PFSK-1 (cell line): ENCODE results near the gene AMY1C.

Experiments
- POLR2AphosphoS5 ChIP-seq: IDR thresholded peaks from 2 replicates; pipeline ENCODE4 v1.6.1; 2012; ENCODE audit warnings: low read depth, mild to moderate bottlenecking, control low read depth, low read length, moderate library complexity
- TAF1 ChIP-seq: IDR thresholded peaks from 2 replicates; pipeline ENCODE4 v1.6.1; 2012; ENCODE audit warnings: low read length, control low read depth, borderline replicate concordance; ENCODE audit not compliant: insufficient read depth

DNA sequence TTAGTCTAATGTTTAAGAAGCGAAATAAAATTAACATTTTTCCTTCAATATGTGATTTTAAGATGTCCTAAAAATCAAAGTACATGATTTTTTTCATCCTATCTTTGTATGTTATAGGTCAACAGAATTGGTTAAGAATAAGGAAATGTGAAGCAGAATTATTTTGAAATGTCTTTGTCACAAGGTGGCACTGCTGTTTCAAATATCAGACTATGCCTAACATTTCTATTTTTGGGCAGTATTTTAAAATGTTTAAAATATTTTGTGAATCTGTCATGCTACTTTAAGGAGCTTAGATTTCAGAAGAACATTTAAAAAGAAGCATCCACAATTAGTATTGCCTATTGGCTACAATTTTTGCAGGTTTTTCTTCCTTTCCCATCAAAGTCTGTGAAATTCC is 38.7 kb downstream of the AMY1C start:
- TF ChIP-seq POLR2AphosphoS5 (no peak), TAF1 (no peak)
